Coronary artery (tissue), 2 donors: Measurements from ENCODE around the gene NT5C3B.
A peak's percentile ranks its signal among the peaks of the same experiment; 100 is the strongest.
"Not testable (repeated sequence)": the region's sequence is repeated elsewhere in the genome, so short reads cannot be mapped to it uniquely, and the experiment has no call there.

ENCODE experiments used
- DNase-seq: peaks from one replicate; pipeline ENCODE4 v3.0.0-alpha.2; 2017; ENCODE audit warnings: low spot score
- H3K27ac ChIP-seq, 2 donors: fragments of 200-600 bp; sonication (generic); one replicate each; pipeline ENCODE4 v1.5.1; 2016 to 2019
- H3K4me3 ChIP-seq: fragments of 200-600 bp; sonication (generic); 2 replicates; pipeline ENCODE4 v1.5.1; 2016; ENCODE audit warnings: mild to moderate bottlenecking, moderate library complexity
- CTCF ChIP-seq: fragments of 200-600 bp; sonication (generic); IDR thresholded peaks from one replicate; pipeline ENCODE4 v1.5.1; 2019; ENCODE audit warnings: antibody characterized with exemption

The NT5C3B gene

GRCh38 chr17:41837761-41838538 lies 1.9 kb upstream of the NT5C3B start, which contains the start of gene KLHL10:
TSS of gene KLHL10 (plus strand) at chr17:41837825. CDS start at chr17:41837933, 108 bp downstream.
- peak within 1 kb of the TSS; percentile 93 for H3K4me3 ChIP-seq
- no peak for TF ChIP-seq CTCF
- no peak for DNase-seq
- peak within 1 kb of the TSS; percentile 78 to 88 for H3K27ac ChIP-seq

GRCh38 chr17:41836550-41837196 lies 641 bp upstream of the NT5C3B start:
- H3K27ac ChIP-seq = peak overlapping the region; percentile 78 to 88
- DNase-seq = no peak
- TF ChIP-seq CTCF = no peak
- H3K4me3 ChIP-seq = peak overlapping the region; percentile 93

GRCh38 chr17:41835214-41835799 lies 725 bp downstream of the NT5C3B start:
- Histone ChIP-seq H3K27ac (peak overlapping the region; percentile 78 to 88), H3K4me3 (peak overlapping the region; percentile 93)
- DNase-seq = no peak
- TF ChIP-seq CTCF = no peak

GRCh38 chr17:41829961-41830360 lies 6.1 kb downstream of the NT5C3B start:
- not testable (repeated sequence) for H3K27ac ChIP-seq, H3K4me3 ChIP-seq, DNase-seq

- Histone ChIP-seq H3K4me3 (no peak overlapping the region), H3K27ac (no peak overlapping the region)
- no peak for DNase-seq
- no peak for TF ChIP-seq CTCF
These were observed 10.7 kb downstream of the NT5C3B start for GRCh38 chr17:41825175-41825845.

GRCh38 chr17:41824086-41824485 lies 11.9 kb downstream of the NT5C3B start:
- no peak overlapping the region for H3K27ac ChIP-seq
- no peak for DNase-seq
- no peak overlapping the region for H3K4me3 ChIP-seq
- no peak for TF ChIP-seq CTCF

GRCh38 chr17:41823580-41823979 lies 12.5 kb downstream of the NT5C3B start:
- no peak for TF ChIP-seq CTCF
- no peak overlapping the region for H3K27ac ChIP-seq

More at GRCh38 chr17:41823580-41823979, 12.5 kb downstream of the NT5C3B start:
- H3K4me3 ChIP-seq = no peak overlapping the region
- DNase-seq = no peak
